SK-N-SH (cell line): Measurements from ENCODE around the gene NKAPL.

Experiments used
- EP300 ChIP-seq, 2 experiments: IDR thresholded peaks; 2 replicates each; pipeline versions ENCODE4 v1.4.0 to v1.6.1; 2012; ENCODE audit warnings: borderline replicate concordance in 1 of 2, low read depth in 1 of 2, low read length in 1 of 2
- POLR2AphosphoS5 ChIP-seq: IDR thresholded peaks from 2 replicates; pipeline ENCODE4 v1.6.1; 2012; ENCODE audit warnings: low read depth, low read length
- RCOR1 ChIP-seq: fragments of 150-350 bp; IDR thresholded peaks from 2 replicates; pipeline ENCODE4 v1.6.1; 2017; ENCODE audit warnings: antibody characterized with exemption, low read length

GRCh38 chr6:28295326-28295725, 36.2 kb downstream of the NKAPL start:
- TF ChIP-seq RCOR1 (no peak), EP300 (IDR thresholded peaks at IDR 0.05; ENCODE audit: borderline replicate concordance in 1 of 2, low read depth in 1 of 2, low read length in 1 of 2) (no peak), POLR2AphosphoS5 (no peak)
